ENCODE results near the gene RUNDC1. TPM values are rescaled to one million over a fixed set of nuclear protein-coding genes. Genes with fewer than 3 reads are reported as not detected.
"Not testable (repeated sequence)": the region's sequence is repeated elsewhere in the genome, so short reads cannot be mapped to it uniquely, and the experiment has no call there.

The RUNDC1 gene
- total RNA-seq, 1 experiment from 2014 or later: 13.4 TPM

DNA sequence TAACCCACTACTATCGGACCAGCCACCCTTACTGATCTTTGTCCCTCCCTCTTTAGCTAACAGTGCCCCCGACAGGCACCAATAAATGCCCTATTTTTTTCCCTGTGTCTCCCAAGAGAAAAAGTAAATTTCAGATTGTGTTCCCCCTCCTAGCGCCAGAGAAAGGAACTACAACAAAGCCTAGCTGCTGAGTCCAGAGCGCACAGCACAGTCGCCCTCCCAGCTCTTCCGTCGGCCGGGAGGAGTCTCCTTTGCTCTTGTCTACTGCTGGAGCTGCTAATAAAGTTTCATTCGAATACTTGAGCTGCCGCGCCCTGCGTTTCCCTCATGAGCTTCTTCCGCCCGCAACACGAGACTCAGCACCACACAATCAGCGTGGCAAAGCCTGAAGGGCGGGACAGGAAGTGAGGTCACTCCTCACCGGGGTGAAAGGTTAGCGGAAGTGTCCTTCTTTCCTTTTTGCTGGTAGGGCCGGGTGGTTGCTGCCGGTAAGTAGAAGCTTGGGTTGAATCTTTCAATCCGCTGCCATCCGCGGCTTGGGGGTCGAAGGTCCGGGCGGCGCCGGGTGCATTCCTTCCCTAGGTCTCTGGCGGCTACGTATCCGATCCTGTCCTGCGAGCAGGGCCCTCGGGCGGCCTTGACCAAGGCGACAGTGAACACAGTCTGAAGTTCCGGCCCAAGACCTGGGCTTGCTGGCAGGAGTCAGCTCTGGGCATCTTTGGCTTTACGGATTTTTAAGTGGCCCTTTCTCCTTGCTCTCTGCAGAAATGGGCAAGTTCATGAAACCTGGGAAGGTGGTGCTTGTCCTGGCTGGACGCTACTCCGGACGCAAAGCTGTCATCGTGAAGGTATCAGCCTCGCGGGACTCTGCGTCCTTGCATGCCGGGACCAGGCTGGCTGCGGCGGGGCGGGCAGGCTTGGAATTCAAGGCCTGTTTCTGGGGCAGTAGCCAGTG lies 17.9 kb downstream of the RUNDC1 start, which contains the start of gene RPL27:
Gene RPL27 (plus strand): TSS at position 436 of the 955 bp plus-strand sequence. CDS start 332 bp downstream, at position 768.
- H3K27me3 Mint-ChIP-seq (ENCODE audit: insufficient read depth, unreplicated experiment): no peaks in the 10 kb centered on the region
- TF ChIP-seq, protein P1, sequence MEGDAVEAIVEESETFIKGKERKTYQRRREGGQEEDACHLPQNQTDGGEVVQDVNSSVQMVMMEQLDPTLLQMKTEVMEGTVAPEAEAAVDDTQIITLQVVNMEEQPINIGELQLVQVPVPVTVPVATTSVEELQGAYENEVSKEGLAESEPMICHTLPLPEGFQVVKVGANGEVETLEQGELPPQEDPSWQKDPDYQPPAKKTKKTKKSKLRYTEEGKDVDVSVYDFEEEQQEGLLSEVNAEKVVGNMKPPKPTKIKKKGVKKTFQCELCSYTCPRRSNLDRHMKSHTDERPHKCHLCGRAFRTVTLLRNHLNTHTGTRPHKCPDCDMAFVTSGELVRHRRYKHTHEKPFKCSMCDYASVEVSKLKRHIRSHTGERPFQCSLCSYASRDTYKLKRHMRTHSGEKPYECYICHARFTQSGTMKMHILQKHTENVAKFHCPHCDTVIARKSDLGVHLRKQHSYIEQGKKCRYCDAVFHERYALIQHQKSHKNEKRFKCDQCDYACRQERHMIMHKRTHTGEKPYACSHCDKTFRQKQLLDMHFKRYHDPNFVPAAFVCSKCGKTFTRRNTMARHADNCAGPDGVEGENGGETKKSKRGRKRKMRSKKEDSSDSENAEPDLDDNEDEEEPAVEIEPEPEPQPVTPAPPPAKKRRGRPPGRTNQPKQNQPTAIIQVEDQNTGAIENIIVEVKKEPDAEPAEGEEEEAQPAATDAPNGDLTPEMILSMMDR (IDR thresholded peaks at IDR 0.05; ENCODE audit: unreplicated experiment): peak; percentile 77
- peak within 1 kb of the TSS; percentile 96 for H3K27ac Mint-ChIP-seq (ENCODE audit: low read depth, unreplicated experiment)
- peaks cover 68% of the 10 kb centered on the region for H3K36me3 Mint-ChIP-seq (ENCODE audit: insufficient read depth, unreplicated experiment)
- H3K4me3 Mint-ChIP-seq (ENCODE audit: unreplicated experiment): peak within 1 kb of the TSS; percentile 95
- H3K4me1 Mint-ChIP-seq (ENCODE audit: insufficient read depth, unreplicated experiment): peaks cover 23% of the 10 kb centered on the region
- peak; percentile 99 for DNase-seq (ENCODE audit: unreplicated experiment)
- intact Hi-C loops (cut with micrococcal nuclease): loop anchor here (1.0 kb wide), 2 partner anchors 34 to 155 kb away; partner anchors contain the start of gene AARSD1
- POLR2A ChIA-PET: interaction anchor here (0.5 to 3.6 kb wide), 36 partner anchors 8 to 1558 kb away, joined by 3 to 58 read pairs (median 6); partner anchors contain the start of genes AARSD1, AOC2, BECN1 and BRCA1
- CTCF ChIA-PET: interaction anchor here (0.6 to 2.5 kb wide), 15 partner anchors 13 to 775 kb away, joined by 3 to 17 read pairs (median 4); partner anchors contain the start of genes AARSD1, AOC2, BECN1 and DHX8
- BruUV-seq (replicated peaks): TSS peak; percentile 78
- no peaks in the 10 kb centered on the region for H3K9me3 Mint-ChIP-seq (ENCODE audit: unreplicated experiment)

DNA sequence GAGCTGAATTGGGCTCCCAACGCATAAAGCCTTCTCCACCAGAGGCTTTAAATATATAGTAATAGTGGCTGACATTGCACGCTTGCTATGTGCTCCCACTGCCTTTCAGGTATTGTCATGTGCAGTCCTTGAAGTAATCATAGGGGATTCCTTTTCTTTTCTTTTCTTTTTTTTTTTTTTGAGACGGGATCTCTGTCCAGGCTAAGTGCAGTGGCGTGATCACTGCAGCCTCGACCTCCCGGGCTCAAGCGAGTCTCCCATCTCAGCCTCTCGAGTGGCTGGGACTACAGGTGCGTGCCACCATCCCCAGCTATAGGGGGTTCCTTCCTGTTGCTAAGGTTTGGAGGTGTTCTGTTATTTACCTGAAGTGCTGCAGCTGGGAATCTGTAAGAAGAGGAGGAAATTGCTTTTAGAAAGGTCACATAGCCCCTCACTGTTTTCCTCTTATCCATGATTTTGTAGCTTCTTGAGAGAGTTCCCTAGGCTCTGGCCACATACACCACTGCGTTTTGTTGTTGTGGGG lies 18.7 kb downstream of the RUNDC1 start:
- no TSS peak for BruUV-seq (replicated peaks)
- peaks cover 68% of the 10 kb centered on the region for H3K36me3 Mint-ChIP-seq (ENCODE audit: insufficient read depth, unreplicated experiment)
- TF ChIP-seq, protein P1 (IDR thresholded peaks at IDR 0.05; ENCODE audit: unreplicated experiment): no peak
- intact Hi-C loops (cut with micrococcal nuclease): no loop called here
- no peaks in the 10 kb centered on the region for H3K27me3 Mint-ChIP-seq (ENCODE audit: insufficient read depth, unreplicated experiment)
- H3K4me1 Mint-ChIP-seq (ENCODE audit: insufficient read depth, unreplicated experiment): peaks cover 23% of the 10 kb centered on the region
- POLR2A ChIA-PET: interaction anchor here (0.6 to 3.6 kb wide), 16 partner anchors 7 to 1080 kb away, joined by 3 to 58 read pairs (median 22); partner anchors contain the start of genes AARSD1, ACLY, BECN1 and BRCA1
- H3K9me3 Mint-ChIP-seq (ENCODE audit: unreplicated experiment): no peaks in the 10 kb centered on the region
- peak overlapping the region; percentile 96 for H3K27ac Mint-ChIP-seq (ENCODE audit: low read depth, unreplicated experiment)
- peak overlapping the region; percentile 95 for H3K4me3 Mint-ChIP-seq (ENCODE audit: unreplicated experiment)
- DNase-seq (ENCODE audit: unreplicated experiment): no peak
- CTCF ChIA-PET: interaction anchor here (0.7 to 1.9 kb wide), 2 partner anchors 175 to 485 kb away, joined by 3 to 7 read pairs; partner anchors contain the start of genes BECN1 and DHX8

DNA sequence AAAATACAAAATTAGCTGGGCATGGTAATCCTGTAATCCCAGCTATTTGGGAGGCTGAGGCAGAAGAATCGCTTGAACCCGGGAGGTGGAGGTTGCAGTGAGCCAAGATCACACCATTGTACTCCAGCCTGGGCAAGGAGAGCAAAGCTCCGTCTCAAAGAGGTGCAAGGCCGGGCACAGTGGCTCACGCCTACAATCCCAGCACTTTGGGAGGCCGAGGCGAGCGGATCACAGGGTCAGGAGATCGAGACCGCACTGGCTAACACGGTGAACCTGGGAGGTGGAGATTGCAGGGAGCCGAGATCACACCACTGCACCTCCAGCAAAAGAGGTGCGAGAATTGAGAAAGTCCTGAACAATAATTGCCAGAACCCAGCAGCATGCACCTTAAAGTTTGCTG lies 20.5 kb downstream of the RUNDC1 start:
- intact Hi-C loops (cut with micrococcal nuclease); BruUV-seq (replicated peaks); H3K27me3 Mint-ChIP-seq (ENCODE audit: insufficient read depth, unreplicated experiment); H3K9me3 Mint-ChIP-seq (ENCODE audit: unreplicated experiment); H3K27ac Mint-ChIP-seq (ENCODE audit: low read depth, unreplicated experiment): not testable (repeated sequence)
- Mint-ChIP-seq H3K4me1 (ENCODE audit: insufficient read depth, unreplicated experiment) (peaks cover 23% of the 10 kb centered on the region), H3K4me3 (ENCODE audit: unreplicated experiment) (peak overlapping the region; percentile 65), H3K36me3 (ENCODE audit: insufficient read depth, unreplicated experiment) (peaks cover 73% of the 10 kb centered on the region)
- peak; percentile 9 for DNase-seq (ENCODE audit: unreplicated experiment)
- ChIA-PET CTCF (interaction anchor here (1.0 to 1.4 kb wide), 2 partner anchors 32 to 158 kb away, joined by 4 to 6 read pairs; no protein-coding TSS in a partner anchor), POLR2A (interaction anchor here (0.6 to 2.2 kb wide), 8 partner anchors 10 to 418 kb away, joined by 3 to 20 read pairs (median 4); partner anchors contain the start of genes RUNDC1 and VAT1)

DNA sequence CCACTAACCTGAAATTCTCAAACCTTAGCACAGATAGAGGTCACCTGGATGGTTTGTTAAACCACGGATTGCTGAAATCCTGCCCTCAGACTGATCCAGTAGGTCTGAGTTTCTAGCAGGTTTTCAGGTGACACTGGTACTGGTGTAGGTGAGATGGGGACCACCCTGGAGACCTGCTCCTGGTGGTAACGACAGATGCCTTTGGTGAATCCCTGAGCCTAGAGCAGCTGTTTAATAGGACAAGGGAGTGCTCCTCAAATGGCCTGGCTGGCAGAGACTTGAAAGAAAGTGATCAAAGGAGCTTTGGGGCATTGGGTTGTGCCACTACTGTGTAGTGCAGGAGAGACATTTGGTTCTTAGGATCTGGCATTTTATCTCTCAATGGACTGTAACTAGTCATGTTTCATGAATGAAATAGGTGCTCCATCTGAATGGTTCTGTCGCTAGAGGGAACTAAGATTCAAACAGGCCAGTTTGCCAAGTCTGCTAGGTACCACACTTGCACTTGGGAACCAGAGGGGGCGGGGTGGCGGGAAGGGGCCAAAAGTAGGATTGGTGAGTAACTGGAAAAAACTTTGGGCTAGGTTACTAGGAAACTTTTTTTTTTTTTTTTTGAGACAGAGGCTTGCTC lies 23.3 kb downstream of the RUNDC1 start:
- Mint-ChIP-seq H3K27ac (ENCODE audit: low read depth, unreplicated experiment) (peak overlapping the region; percentile 35), H3K27me3 (ENCODE audit: insufficient read depth, unreplicated experiment) (no peaks in the 10 kb centered on the region), H3K4me3 (ENCODE audit: unreplicated experiment) (no peak overlapping the region), H3K4me1 (ENCODE audit: insufficient read depth, unreplicated experiment) (peaks cover 18% of the 10 kb centered on the region), H3K9me3 (ENCODE audit: unreplicated experiment) (no peaks in the 10 kb centered on the region), H3K36me3 (ENCODE audit: insufficient read depth, unreplicated experiment) (peaks cover 67% of the 10 kb centered on the region)
- DNase-seq (ENCODE audit: unreplicated experiment): peak; percentile 82
- ChIA-PET POLR2A (interaction anchor here (0.6 to 1.4 kb wide), 2 partner anchors 78 to 168 kb away, joined by 3 read pairs; no protein-coding TSS in a partner anchor), CTCF (no interaction called here)
- intact Hi-C loops (cut with micrococcal nuclease): no loop called here
- TF ChIP-seq, protein P1 (IDR thresholded peaks at IDR 0.05; ENCODE audit: unreplicated experiment): no peak
- no TSS peak for BruUV-seq (replicated peaks)
